GM19238 (cell line): ENCODE data around the gene FMN1.

Experiments used
- DNase-seq: peaks from one replicate; pipeline ENCODE4 v3.0.0; 2011; ENCODE audit warnings: low spot score; ENCODE audit not compliant: insufficient read length

The FMN1 gene

DNA sequence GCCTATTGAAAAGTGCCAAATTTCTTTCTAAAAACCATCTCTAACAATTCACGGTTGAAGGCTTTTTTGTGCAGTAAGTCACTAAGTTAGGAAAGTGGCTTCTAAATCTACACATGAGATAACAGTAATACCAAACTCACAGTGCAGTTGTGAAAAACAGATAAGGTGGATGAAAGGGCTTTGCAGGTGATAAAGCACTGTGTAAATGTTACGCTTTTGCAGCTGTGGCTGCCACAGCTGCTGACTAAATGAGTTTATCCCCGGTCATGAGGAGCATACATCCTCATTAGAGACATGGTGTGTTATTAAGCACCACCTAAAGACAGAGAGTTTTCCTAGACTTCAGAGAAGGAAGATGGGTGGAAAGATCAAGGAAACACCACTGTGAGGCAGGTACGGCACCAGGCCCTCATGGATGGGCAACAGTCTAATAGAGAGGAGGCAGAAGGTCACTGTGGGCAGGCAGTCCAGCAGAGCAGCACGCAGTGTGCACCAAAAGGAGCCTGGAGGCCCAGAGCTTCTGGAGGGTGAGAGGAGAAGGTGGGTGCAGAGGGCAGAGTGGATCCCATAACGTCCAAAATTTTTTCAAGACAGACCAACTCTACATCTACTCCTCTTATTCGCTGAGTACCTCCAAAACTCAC is 68.5 kb downstream of the FMN1 start:
- no peak for DNase-seq

DNA sequence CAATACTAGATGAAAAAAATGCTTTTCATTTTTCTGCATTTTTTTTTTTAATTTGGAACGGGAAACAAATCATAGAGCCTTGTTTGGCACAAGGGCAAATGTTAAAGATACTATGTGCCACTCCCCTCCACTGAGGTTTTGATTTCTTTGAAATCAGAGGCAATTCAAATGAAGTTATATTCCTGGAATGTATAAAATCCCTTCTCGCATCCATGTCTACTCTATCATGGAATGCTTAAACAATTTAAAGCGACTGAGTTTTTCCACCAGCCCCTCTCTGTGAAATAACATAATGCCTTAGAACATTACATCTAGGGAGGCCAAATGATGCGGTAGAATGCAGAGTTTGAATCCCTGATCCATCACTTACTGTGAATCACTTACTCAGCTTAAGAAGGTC is 69.7 kb downstream of the FMN1 start:
- DNase-seq, result no peak

- no peak for DNase-seq
Measured at GRCh38 chr15:33124279-33124678, 70.2 kb downstream of the FMN1 start.

GRCh38 chr15:33119865-33120264 is 74.6 kb downstream of the FMN1 start:
- no peak for DNase-seq

DNA sequence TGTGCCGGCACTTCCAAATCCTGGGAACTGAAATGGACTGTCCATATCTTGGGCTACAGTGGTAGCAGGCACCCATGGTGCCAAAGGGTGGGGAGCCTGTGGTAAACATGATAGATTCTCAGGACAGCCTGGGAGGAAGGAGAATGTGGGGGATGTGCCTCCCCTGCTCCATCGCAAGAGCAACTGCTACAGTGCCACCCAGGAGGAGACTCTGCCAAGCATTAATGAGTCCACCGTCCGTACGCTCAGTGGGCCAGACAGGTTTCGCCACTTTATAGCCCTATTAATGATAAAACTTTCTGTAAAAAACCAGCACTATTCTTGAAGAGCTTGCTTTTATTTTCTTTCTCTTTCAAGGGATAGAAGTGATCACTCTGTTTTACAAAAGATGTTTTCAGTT is 75.2 kb downstream of the FMN1 start:
- no peak for DNase-seq

- DNase-seq, result no peak
Measured at GRCh38 chr15:33116198-33116597, 78.3 kb downstream of the FMN1 start.

DNA sequence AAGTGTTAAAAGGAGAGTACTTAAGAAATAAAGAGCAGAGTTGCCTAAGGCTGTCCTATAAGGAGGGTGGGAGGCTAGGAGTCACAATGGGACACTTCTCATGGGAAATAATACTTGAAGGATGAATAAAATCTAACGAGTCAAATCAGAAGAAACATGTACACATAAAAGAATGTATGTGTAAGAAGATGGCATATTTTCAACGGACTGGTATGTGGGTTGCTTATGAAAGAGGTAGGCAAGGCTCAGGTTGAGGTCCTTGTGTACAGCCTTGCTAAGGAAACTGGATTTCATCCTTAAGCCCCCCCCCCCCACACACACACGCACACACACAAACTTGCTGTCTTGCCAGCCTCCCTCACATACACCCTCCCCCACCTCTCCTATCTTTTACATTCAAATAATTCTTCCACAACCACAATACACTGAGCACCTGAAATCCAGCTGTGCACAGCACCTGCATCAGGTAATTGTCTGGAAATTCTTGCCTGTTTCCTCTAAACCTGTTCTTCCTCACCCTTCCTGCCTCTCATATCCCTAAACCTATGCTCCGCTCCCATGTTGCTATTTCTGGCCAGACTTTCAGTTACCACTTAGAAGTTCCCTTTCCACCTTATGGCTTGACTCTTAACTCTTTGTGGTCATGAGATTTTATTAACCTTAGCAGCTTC is 79.2 kb downstream of the FMN1 start:
- DNase-seq, result no peak

GRCh38 chr15:33114374-33114717 is 80.2 kb downstream of the FMN1 start:
- DNase-seq, result no peak

- no peak for DNase-seq
Measured at GRCh38 chr15:33113666-33114373, 80.7 kb downstream of the FMN1 start.

GRCh38 chr15:33112541-33113105 is 81.9 kb downstream of the FMN1 start:
- DNase-seq, result no peak

DNA sequence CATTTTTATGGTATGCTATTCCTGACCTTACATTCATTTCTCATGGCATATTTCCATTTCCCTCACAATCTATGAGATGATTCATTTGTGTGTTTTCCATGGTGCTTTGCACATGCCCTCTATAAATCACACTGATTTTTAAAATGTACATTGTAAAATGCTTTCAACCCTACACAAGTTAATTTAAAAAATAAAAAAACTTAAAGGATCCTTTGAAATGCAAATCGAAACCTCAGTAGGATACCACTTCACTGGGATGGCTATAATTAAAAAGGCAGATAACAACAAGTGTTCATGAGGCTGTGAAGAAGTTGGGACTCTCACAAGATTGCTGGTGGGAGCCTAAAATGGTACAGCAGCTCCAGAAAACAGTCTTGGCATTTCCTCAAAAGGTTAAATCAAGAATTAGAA is 83.5 kb downstream of the FMN1 start:
- DNase-seq, result no peak

- DNase-seq, result no peak
Measured at GRCh38 chr15:33109345-33109744, 85.2 kb downstream of the FMN1 start.

DNA sequence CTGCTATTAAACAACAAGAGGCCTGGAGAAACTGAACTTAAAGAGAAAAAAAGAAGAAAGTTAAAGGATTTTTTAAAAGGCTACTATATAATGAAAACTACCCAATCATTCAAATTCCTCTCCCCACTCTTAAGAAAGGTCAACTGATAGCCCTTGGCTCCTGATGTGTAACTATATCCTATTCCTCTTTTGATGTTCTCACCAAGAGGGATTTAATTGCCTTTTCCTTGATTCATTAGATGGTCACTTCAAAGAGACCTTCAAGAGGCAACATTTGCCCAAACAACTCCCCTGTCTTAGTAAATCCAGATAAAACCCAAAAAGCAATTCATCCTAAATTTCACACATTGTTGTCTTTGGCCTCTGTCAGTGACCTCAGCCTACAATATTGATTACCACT is 86.0 kb downstream of the FMN1 start:
- no peak for DNase-seq

- no peak for DNase-seq
Measured at GRCh38 chr15:33107950-33108349, 86.6 kb downstream of the FMN1 start.

DNA sequence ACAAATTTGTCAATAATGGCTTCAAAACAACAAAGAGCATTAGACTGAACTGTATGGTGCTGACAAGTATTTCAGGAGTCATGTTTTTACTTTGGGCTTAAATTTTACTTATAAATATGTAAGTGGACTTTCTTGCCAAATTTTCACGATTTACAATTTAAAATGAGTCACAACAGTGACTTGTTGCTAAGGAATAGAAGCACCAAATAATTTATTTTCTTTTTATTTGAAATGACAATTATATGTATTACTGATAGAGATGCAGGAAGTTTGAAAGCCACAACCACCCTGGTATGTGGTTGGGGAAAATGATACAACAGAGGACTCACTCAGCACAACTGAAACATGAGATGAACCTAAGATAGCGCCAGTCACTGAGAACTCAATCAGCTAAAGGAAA is 90.3 kb downstream of the FMN1 start:
- DNase-seq, result no peak

GRCh38 chr15:33101036-33101435 is 93.5 kb downstream of the FMN1 start:
- DNase-seq, result no peak

- no peak for DNase-seq
Measured at GRCh38 chr15:33100314-33100713, 94.2 kb downstream of the FMN1 start.

- DNase-seq, result no peak
Measured at GRCh38 chr15:33099739-33100138, 94.8 kb downstream of the FMN1 start.

- no peak for DNase-seq
Measured at GRCh38 chr15:33099213-33099612, 95.3 kb downstream of the FMN1 start.

DNA sequence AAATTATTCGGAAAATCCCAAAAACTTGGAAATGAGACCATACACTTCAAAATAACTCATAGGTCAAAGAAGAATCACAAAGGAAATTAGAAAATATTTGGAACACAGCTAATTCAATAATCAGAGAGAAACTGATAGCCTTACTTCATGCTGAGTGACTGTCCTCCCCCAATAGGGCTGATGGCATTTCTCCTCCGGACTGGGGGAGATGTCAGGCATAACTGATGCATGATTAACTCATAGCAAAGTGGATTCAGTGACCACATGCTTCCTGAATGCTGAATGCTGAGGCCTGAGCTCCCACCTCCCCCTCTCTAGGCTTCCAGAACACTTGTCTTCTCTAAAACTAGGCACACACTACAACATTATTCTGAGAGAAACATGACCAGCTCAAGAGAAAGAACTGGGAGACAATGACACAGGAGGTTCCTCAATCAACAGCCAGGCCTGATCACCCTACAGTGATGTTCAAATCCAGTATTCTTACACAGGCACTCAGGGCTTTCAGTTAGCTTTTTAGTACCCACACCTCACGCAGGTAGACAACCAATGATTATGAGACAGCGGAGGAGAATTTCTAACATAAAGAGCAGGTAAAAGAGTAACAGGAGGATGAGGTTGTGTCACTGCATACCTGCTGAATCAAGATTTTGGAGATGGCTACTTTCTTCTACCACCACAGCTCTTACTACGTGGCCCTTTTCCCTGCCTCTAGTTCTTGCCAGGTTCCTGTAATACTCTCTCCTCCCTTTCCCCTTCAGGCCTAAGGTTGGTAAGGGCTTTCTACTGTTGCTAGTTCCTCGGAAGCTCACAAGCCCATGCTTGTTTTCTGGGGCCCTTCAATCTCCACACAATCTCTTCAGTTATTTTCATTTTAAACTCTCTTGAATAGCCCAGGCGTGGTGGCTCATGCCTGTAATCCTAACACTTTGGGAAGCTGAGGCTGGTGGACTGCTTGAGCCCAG is 96.1 kb downstream of the FMN1 start:
- DNase-seq, result no peak

GRCh38 chr15:33096134-33096533 is 98.4 kb downstream of the FMN1 start:
- no peak for DNase-seq
